B cell (primary cell): ENCODE results near the gene UCK1. TPM values are rescaled to one million over a fixed set of nuclear protein-coding genes. Genes with fewer than 3 reads are reported as not detected.

Experiments
- ATAC-seq: fragments of 200-7000 bp; cut with Tn5 transposase; one replicate; pipeline ENCODE4 v1.10.0; 2021; ENCODE audit warnings: low read depth, mild to moderate bottlenecking, moderate number of reproducible peaks, moderate library complexity
- CTCF ChIA-PET: fragments of 350-600 bp; sonication (Branson Sonifier 250); formaldehyde crosslinking; loops from one replicate; lab custom pipeline; 2021; ENCODE audit warnings: antibody characterized with exemption, inconsistent platforms; lab: Charles Lee
- POLR2A ChIA-PET: fragments of 350-600 bp; sonication (Branson Sonifier 250); formaldehyde crosslinking; loops from one replicate; lab custom pipeline; 2021; ENCODE audit warnings: antibody characterized with exemption; lab: Charles Lee
- DNase-seq: peaks from one replicate; pipeline ENCODE4 v3.0.0; 2013
- H2AFZ ChIP-seq: 2 replicates; pipeline ENCODE4 v1.6.1; 2012; ENCODE audit warnings: mild to moderate bottlenecking, low read depth, low read length; ENCODE audit not compliant: insufficient read depth, poor library complexity, severe bottlenecking
- H3K27ac ChIP-seq, 2 donors: 1 replicate in 1 of 2; 2 replicates in 1 of 2; pipeline ENCODE4 v1.5.1; 2012 to 2013; ENCODE audit warnings: low read length in 2 of 2, mild to moderate bottlenecking in 2 of 2, moderate library complexity in 1 of 2
- H3K27me3 ChIP-seq, 4 experiments: fragments of 200-600 bp in 1 of 4; sonication (generic) in 1 of 4; replicated peaks in 1 of 4; 1 replicate in 2 of 4; 2 replicates in 2 of 4; pipeline versions ENCODE4 v1.6.1 to v1.7.0; 2013 to 2016; ENCODE audit warnings: low read length in 3 of 4, mild to moderate bottlenecking in 2 of 4, mixed read lengths in 1 of 4, moderate library complexity in 1 of 4; ENCODE audit not compliant: insufficient read depth in 4 of 4, control insufficient read depth in 3 of 4; ENCODE audit errors: control extremely low read depth in 1 of 4
- H3K36me3 ChIP-seq, 2 experiments: replicated peaks in 1 of 2; 1 replicate in 1 of 2; 2 replicates in 1 of 2; pipeline versions ENCODE4 v1.6.1 to v1.7.1; 2013; ENCODE audit warnings: low read length in 1 of 2; ENCODE audit not compliant: insufficient read depth in 2 of 2, control insufficient read depth in 1 of 2; ENCODE audit errors: control extremely low read depth in 1 of 2, extremely low read depth in 1 of 2
- H3K4me1 ChIP-seq, 2 donors: fragments of 200-600 bp in 1 of 2; sonication (generic) in 1 of 2; 1 replicate in 1 of 2; 2 replicates in 1 of 2; pipeline versions ENCODE4 v1.5.1 to v1.6.1; 2013 to 2017; ENCODE audit warnings: low read length in 2 of 2; ENCODE audit not compliant: control insufficient read depth in 2 of 2, insufficient read depth in 2 of 2
- H3K4me2 ChIP-seq: replicated peaks from 2 replicates; pipeline ENCODE3; 2012; ENCODE audit warnings: mild to moderate bottlenecking, low read depth, low read length; ENCODE audit not compliant: poor library complexity, severe bottlenecking
- H3K4me3 ChIP-seq, 5 experiments: fragments of 200-600 bp in 1 of 5; sonication (generic) in 1 of 5; 1 replicate in 3 of 5; 2 replicates in 2 of 5; pipeline versions ENCODE4 v1.5.1 to v1.7.0; 2011 to 2016; ENCODE audit warnings: low read length in 4 of 5, mild to moderate bottlenecking in 4 of 5, low read depth in 2 of 5, control low read depth in 1 of 5, moderate library complexity in 1 of 5; ENCODE audit not compliant: insufficient read depth in 1 of 5; ENCODE audit errors: control extremely low read depth in 1 of 5, extremely low read depth in 1 of 5
- H3K79me2 ChIP-seq: fragments of 200-600 bp; sonication (generic); one replicate; pipeline ENCODE4 v1.6.0; 2016; ENCODE audit warnings: low read length; ENCODE audit not compliant: control insufficient read depth, insufficient read depth
- H3K9ac ChIP-seq: fragments of 200-600 bp; sonication (generic); 2 replicates; pipeline ENCODE4 v1.6.1; 2017; ENCODE audit warnings: mild to moderate bottlenecking, low read length, moderate library complexity
- H3K9me3 ChIP-seq, 3 donors: one replicate each; pipeline versions ENCODE4 v1.6.1 to v1.7.1; 2013; ENCODE audit warnings: low read length in 2 of 3; ENCODE audit not compliant: control insufficient read depth in 2 of 3, insufficient read depth in 1 of 3; ENCODE audit errors: control extremely low read depth in 1 of 3
- H4K20me1 ChIP-seq: 2 replicates; pipeline ENCODE4 v1.6.0; 2012; ENCODE audit warnings: mild to moderate bottlenecking, low read length; ENCODE audit not compliant: insufficient read depth, control insufficient read depth, poor library complexity, severe bottlenecking
- H3K27ac Mint-ChIP-seq: one replicate; pipeline ENCODE4 v1.8.0; 2021; ENCODE audit warnings: mixed read lengths
- H3K27me3 Mint-ChIP-seq: one replicate; pipeline ENCODE4 v1.8.0; 2021; ENCODE audit warnings: mixed read lengths
- H3K4me1 Mint-ChIP-seq: one replicate; pipeline ENCODE4 v1.8.0; 2021; ENCODE audit warnings: mixed read lengths
- H3K4me3 Mint-ChIP-seq: one replicate; pipeline ENCODE4 v1.8.0; 2021; ENCODE audit warnings: mixed read lengths
- H3K9me3 Mint-ChIP-seq: one replicate; pipeline ENCODE4 v1.8.0; 2022; ENCODE audit warnings: mixed read lengths; ENCODE audit not compliant: insufficient read depth
- CTCF ChIP-seq: fragments of 200-600 bp; IDR thresholded peaks from one replicate; pipeline ENCODE4 v1.8.0; 2022; ENCODE audit warnings: antibody characterized with exemption, mild to moderate bottlenecking
- EZH2 ChIP-seq: IDR thresholded peaks from 2 replicates; pipeline ENCODE4 v1.6.1; 2012; ENCODE audit warnings: borderline replicate concordance, low read depth, mild to moderate bottlenecking, moderate library complexity, low read length; ENCODE audit not compliant: insufficient read depth, poor library complexity, severe bottlenecking
- whole genome bisulfite sequencing: methylation state at CpG from one replicate; pipeline ENCODE4 v1.1.5; 2013; ENCODE audit warnings: missing lambda C conversion rate; ENCODE audit not compliant: insufficient coverage; 5-methylcytosine and 5-hydroxymethylcytosine counted together
- intact Hi-C: fragments of 100-400 bp; cut with micrococcal nuclease; formaldehyde crosslinking; loops from one replicate; pipeline ENCODE4 v1.10.0; 2022
- polyA plus RNA-seq: library from polyadenylated mRNA; depleted of rRNA; stranded (reverse); fragments of >200 nt; gene quantifications from 2 replicates; pipeline ENCODE4 v1.2.3, GENCODE V29; 2012
- total RNA-seq, 2 donors: library from RNA; stranded (reverse); fragments of 120-200 nt in 1 of 2; gene quantifications; 1 replicate in 1 of 2; 2 replicates in 1 of 2; pipeline versions ENCODE4 v1.2.3 to v1.2.4, GENCODE V29; 2013 to 2022

The UCK1 gene
- total and polyA plus RNA-seq, 2 donors (not counting 1 experiment from before 2014, with no cell fraction given) = 25.3 to 39.3 TPM

- Histone ChIP-seq H3K27ac (no peak overlapping the region), H3K4me3 (no peak overlapping the region), H3K9me3 (no peaks in the 10 kb centered on the region), H3K4me1 (peaks cover 8 to 9% of the 10 kb centered on the region in 2 donors), H2AFZ (no peak overlapping the region), H3K27me3 (no peaks in the 10 kb centered on the region), H4K20me1 (no peaks in the 10 kb centered on the region), H3K36me3 (peaks cover 0 to 71% of the 10 kb centered on the region in 2 experiments), H3K4me2 (no peak overlapping the region), H3K79me2 (peaks cover 7% of the 10 kb centered on the region), H3K9ac (no peak overlapping the region)
- no peak for DNase-seq
- no peak for ATAC-seq
- H3K27ac Mint-ChIP-seq = no peak overlapping the region
- POLR2A ChIA-PET = interaction anchor here (1.1 kb wide), 1 partner anchor 8 kb away, joined by 3 read pairs; no protein-coding TSS in a partner anchor
- WGBS = 90% methylated on average over 11 of the region's 19 CpGs
- intact Hi-C loops = no loop called here
- TF ChIP-seq EZH2 (no peak), CTCF (no peak)
- no peak overlapping the region for H3K4me3 Mint-ChIP-seq
- peaks cover 6% of the 10 kb centered on the region for H3K4me1 Mint-ChIP-seq
- no peaks in the 10 kb centered on the region for H3K27me3 Mint-ChIP-seq
- H3K9me3 Mint-ChIP-seq = no peaks in the 10 kb centered on the region
- CTCF ChIA-PET = no interaction called here
These were observed 5.2 kb downstream of the UCK1 start for GRCh38 chr9:131525643-131526565.

- ATAC-seq (no peak), DNase-seq (peak; percentile 1)
- intact Hi-C loops = no loop called here
- peaks cover under 1% of the 10 kb centered on the region in 2 donors for H3K4me1 ChIP-seq
- H3K27me3 ChIP-seq = no peaks in the 10 kb centered on the region
- 91% methylated on average over 23 of the region's 23 CpGs for WGBS
- POLR2A ChIA-PET = no interaction called here
- H4K20me1 ChIP-seq = no peaks in the 10 kb centered on the region
- CTCF ChIA-PET = no interaction called here
- H3K27ac ChIP-seq = no peak overlapping the region
- Mint-ChIP-seq H3K27me3 (no peaks in the 10 kb centered on the region), H3K4me1 (peaks cover 1% of the 10 kb centered on the region), H3K9me3 (no peaks in the 10 kb centered on the region), H3K27ac (no peak overlapping the region), H3K4me3 (no peak overlapping the region)
- no peak overlapping the region for H3K9ac ChIP-seq
- no peaks in the 10 kb centered on the region for H3K79me2 ChIP-seq
- no peaks in the 10 kb centered on the region for H3K9me3 ChIP-seq
- H2AFZ ChIP-seq = no peak overlapping the region
- peaks cover 0 to 78% of the 10 kb centered on the region in 2 experiments for H3K36me3 ChIP-seq
- TF ChIP-seq CTCF (no peak), EZH2 (no peak)
- no peak overlapping the region for H3K4me2 ChIP-seq
- H3K4me3 ChIP-seq = no peak overlapping the region
These were observed 6.3 kb downstream of the UCK1 start for GRCh38 chr9:131524665-131525315.
